Inferior parietal cortex (tissue), 1 donor: ENCODE measurements around the gene FANCG.
A peak's percentile ranks its signal among the peaks of the same experiment; 100 is the strongest.

Experiments
- DNase-seq: peaks from one replicate; pipeline ENCODE4 v3.0.0-alpha.2; 2016; ENCODE audit errors: extremely low spot score

The FANCG gene

DNA sequence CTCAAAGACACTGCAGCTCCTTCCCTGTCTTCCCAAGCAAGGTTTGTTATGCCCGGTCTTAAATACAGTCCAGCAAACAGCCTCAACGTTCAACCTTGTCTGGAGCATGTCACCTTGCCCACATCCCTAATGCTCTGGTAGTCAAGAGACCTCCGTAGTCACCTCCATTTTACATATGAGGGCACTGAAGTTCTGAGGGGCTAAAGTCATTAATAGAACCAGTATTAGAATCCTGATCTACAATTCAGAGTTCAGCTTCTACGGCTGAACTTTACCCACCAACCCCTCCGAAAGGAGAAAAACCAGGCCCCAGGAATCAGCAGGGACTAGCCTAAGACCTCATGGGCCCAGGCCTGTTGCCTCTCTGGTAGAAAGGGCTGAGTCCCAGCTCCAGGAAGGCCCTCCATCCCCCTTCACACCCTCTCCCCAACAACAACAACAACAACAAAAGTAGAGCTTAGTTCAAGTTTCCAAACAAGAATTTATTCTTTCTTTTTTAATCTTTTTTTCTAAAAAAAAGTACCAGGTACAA, 24.0 kb upstream of the FANCG start:
- DNase-seq = no peak

GRCh38 chr9:35102769-35103659, 23.3 kb upstream of the FANCG start, which contains the start of gene STOML2:
TSS of gene STOML2 (minus strand) at chr9:35103131. CDS start at chr9:35103094, 37 bp downstream.
- DNase-seq = peak; percentile 96

DNA sequence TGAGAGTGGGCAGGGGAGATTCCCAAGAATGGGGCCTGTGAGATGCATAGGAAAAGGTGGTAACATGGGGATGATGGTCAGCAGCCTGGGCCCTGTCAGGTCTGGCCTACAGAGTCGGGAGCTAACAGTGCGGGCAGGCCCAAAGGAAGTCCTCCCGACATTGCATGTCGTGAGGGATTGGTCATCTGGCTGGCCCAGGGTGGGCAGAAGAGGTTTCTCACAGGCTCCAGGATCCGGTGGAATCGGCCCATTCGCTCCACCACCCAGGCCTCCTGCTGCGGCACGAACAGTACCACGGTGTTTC, 22.7 kb upstream of the FANCG start:
- DNase-seq = no peak

DNA sequence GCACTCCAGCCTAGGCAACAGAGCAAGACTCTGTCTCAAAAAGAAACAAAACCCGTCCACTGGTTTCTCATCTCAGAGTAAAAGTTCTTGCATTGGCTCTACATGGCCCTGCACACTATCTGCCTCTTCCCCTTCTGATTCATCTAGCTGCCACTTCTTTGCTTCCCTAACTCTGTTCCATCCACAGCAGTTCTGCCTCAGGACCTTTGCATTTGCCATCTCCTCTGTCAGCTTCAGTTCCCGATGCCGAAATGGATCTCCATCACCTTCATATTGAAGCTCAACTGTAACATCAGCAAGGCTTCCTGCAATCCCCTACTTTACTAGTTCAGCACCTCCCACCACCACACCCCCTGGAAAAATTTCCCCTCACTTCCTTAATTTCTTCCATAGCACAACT, 17.8 kb upstream of the FANCG start:
- DNase-seq = no peak

- DNase-seq = peak; percentile 82
Measured at GRCh38 chr9:35096035-35096849, 16.5 kb upstream of the FANCG start, which contains the start of gene PIGO. TSS of gene PIGO (minus strand) at chr9:35096591. CDS start at chr9:35095565, 1,026 bp downstream.

DNA sequence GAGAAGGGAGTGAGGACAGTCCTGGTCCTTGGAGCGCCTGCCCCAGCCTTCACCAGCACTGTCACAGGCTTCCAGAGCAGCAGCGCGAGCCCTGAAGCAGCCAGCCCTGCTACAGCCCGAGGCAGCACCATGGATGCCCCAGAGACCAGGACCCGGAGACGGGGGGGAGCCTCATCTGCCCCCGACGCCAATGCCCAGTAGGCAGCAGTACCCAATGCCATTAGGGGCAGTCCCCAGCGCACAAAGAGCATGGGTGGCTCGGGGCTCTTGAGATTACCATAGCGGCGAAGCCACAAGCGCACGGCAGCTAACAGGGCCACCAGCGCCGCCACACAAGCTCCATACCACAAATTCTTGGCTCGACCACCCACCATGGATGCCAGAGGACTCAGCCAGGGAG, 11.8 kb upstream of the FANCG start:
- DNase-seq = no peak

- DNase-seq = no peak
Measured at GRCh38 chr9:35089434-35089833, 9.7 kb upstream of the FANCG start.

GRCh38 chr9:35085078-35085477, 5.3 kb upstream of the FANCG start:
- DNase-seq = no peak

GRCh38 chr9:35079041-35079425, 709 bp downstream of the FANCG start:
- DNase-seq = no peak

DNA sequence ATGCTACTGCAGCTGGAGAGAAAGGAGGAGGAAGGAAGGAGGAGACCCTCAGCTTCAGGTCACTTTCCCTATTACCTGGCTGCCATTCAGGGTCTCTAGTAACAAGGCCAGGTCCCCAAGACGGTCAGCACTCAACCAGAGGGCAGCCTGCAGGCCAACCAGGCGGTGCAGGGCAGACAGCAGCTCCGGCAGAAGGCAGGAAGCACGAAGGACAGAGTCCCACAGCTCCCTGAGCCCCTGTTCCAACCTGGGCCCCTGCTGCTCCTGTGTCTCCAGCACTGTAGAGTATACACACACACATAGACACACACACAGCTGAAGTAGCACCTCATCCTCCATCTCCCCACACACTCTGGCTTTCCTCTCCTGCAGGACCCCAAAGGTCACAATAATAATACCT, 1.7 kb downstream of the FANCG start:
- no peak for DNase-seq

- DNase-seq = no peak
Measured at GRCh38 chr9:35076848-35077247, 2.9 kb downstream of the FANCG start.

GRCh38 chr9:35075358-35075757, 4.4 kb downstream of the FANCG start:
- DNase-seq = no peak

GRCh38 chr9:35074791-35075190, 5.0 kb downstream of the FANCG start:
- DNase-seq = no peak

DNA sequence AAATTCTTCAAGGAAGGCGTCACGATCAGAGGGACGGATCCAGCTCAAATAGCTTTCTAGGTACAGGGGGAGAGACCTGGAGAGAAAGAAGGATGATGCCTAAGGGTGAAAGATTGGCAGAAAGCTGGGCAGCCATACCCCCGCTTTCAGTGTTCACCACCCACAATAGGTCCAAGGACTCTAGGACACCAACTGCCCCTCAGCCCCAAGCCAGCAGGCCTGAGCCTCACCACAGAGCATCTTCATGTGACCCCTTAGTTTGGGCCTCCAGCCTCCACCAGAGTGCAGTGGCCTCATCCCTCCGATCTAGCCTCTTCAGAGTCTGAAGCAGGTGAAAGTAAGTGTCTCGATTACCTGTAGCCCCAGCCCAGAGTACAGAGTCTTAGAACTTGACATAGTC, 5.6 kb downstream of the FANCG start:
- no peak for DNase-seq

- DNase-seq = no peak
Measured at GRCh38 chr9:35073279-35073612, 6.5 kb downstream of the FANCG start.

- peak; percentile 98 for DNase-seq
Measured at GRCh38 chr9:35072461-35073278, 7.1 kb downstream of the FANCG start, which contains the start of gene VCP. TSS of gene VCP (minus strand) at chr9:35072625. CDS start at chr9:35072353, 272 bp downstream.

GRCh38 chr9:35071814-35072460, 7.8 kb downstream of the FANCG start:
- DNase-seq = peak; percentile 53

GRCh38 chr9:35070823-35071813, 8.6 kb downstream of the FANCG start:
- DNase-seq = no peak

DNA sequence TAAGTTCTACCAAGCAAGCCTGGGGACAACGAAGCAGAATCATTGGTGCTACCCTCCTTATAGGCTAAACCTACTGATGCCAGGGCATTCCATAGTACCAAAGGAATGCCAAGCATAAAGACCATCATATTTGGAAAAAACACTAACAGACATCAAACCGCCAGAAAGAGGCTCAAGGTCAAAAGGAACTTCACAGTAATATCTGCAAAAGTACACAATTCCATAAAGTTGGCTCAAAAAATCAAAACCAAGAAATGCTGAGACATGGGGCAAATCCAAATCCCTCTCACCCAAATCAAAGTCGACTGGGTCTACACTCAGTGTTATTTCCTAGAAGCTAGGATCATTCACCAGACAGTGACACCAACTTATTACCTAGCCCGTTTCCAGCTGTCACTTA, 10.7 kb downstream of the FANCG start:
- DNase-seq = no peak

GRCh38 chr9:35067056-35067455, 12.7 kb downstream of the FANCG start:
- DNase-seq = no peak
